Measurements from ENCODE around the gene PHACTR3. TPM values are rescaled to one million over a fixed set of nuclear protein-coding genes. Genes with fewer than 3 reads are reported as not detected.

Gene PHACTR3
- total RNA-seq, 2 donors from 2014 or later = 0.13 TPM; not detected in 1

GRCh38 chr20:59623133-59623532 is 18.8 kb downstream of the PHACTR3 start:
- no peak for DNase-seq
- H3K27ac Mint-ChIP-seq = no peak overlapping the region
- Histone ChIP-seq H3K4me3 (ENCODE audit: low read length) (no peak overlapping the region), H3K36me3 (ENCODE audit: control insufficient read depth, insufficient read depth, low read length) (no peaks in the 10 kb centered on the region), H3K27ac (ENCODE audit: low read depth, low read length) (no peak overlapping the region), H3K27me3 (ENCODE audit: control insufficient read depth, insufficient read depth, low read length, poor library complexity, severe bottlenecking) (no peaks in the 10 kb centered on the region), H3K4me1 (ENCODE audit: control insufficient read depth, insufficient read depth, low read length) (no peaks in the 10 kb centered on the region), H3K9ac (ENCODE audit: extremely low read depth, low read length, poor library complexity, severe bottlenecking) (no peak overlapping the region), H3K9me3 (ENCODE audit: control insufficient read depth, low read length) (peaks cover 12% of the 10 kb centered on the region)
- WGBS, 2 experiments (ENCODE audit: insufficient coverage in 1 of 2, insufficient read length in 1 of 2) = 84 to 96% methylated on average over 7 to 13 of the region's 13 CpGs
- H3K36me3 Mint-ChIP-seq (ENCODE audit: low read depth) = no peaks in the 10 kb centered on the region
- TF ChIP-seq CTCF (conservative IDR thresholded peaks at IDR 0.05) = no peak
- H3K4me3 Mint-ChIP-seq = no peak overlapping the region
- no peaks in the 10 kb centered on the region for H3K4me1 Mint-ChIP-seq
- peaks cover 36% of the 10 kb centered on the region for H3K27me3 Mint-ChIP-seq (ENCODE audit: insufficient read depth)
- peaks cover 2% of the 10 kb centered on the region for H3K9me3 Mint-ChIP-seq

- H3K4me1 ChIP-seq (ENCODE audit: control insufficient read depth, insufficient read depth, low read length) = no peaks in the 10 kb centered on the region
- no peaks in the 10 kb centered on the region for H3K27me3 ChIP-seq (ENCODE audit: control insufficient read depth, insufficient read depth, low read length, poor library complexity, severe bottlenecking)
- H3K36me3 ChIP-seq (ENCODE audit: control insufficient read depth, insufficient read depth, low read length) = no peaks in the 10 kb centered on the region
- H3K27ac Mint-ChIP-seq = no peak overlapping the region
- no peaks in the 10 kb centered on the region for H3K4me1 Mint-ChIP-seq
- no peak overlapping the region for H3K4me3 ChIP-seq (ENCODE audit: low read length)
- H3K9me3 Mint-ChIP-seq = peaks cover 2% of the 10 kb centered on the region
- no peak overlapping the region for H3K9ac ChIP-seq (ENCODE audit: extremely low read depth, low read length, poor library complexity, severe bottlenecking)
- H3K4me3 Mint-ChIP-seq = no peak overlapping the region
- peaks cover 34% of the 10 kb centered on the region for H3K27me3 Mint-ChIP-seq (ENCODE audit: insufficient read depth)
- H3K9me3 ChIP-seq (ENCODE audit: control insufficient read depth, low read length) = peaks cover 12% of the 10 kb centered on the region
- TF ChIP-seq CTCF (conservative IDR thresholded peaks at IDR 0.05) = no peak
- WGBS, 2 experiments (ENCODE audit: insufficient coverage in 1 of 2, insufficient read length in 1 of 2) = 88 to 97% methylated on average over 5 to 9 of the region's 9 CpGs
- no peaks in the 10 kb centered on the region for H3K36me3 Mint-ChIP-seq (ENCODE audit: low read depth)
- no peak for DNase-seq
- no peak overlapping the region for H3K27ac ChIP-seq (ENCODE audit: low read depth, low read length)
Observed at GRCh38 chr20:59623583-59623982, 19.2 kb downstream of the PHACTR3 start.

DNA sequence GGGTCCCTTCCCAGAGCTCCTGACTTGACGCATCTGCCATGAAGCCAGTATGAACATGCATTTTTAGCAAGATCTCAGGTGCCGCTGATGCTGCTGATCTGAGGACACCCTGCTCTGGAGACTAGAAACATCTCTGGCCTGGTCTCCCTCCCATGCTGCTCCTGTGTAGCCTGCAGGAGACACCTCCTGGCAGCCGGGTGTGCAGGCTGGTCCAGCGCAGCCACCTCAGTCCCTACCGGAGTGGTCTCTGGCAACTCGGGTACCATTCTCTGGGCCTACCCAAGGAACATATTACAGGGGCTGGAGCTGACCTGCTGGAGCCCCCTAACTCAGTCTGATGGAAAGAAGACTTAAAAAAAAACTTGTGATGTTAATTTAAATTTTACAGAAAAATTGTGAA is 20.1 kb downstream of the PHACTR3 start:
- no peaks in the 10 kb centered on the region for H3K4me1 Mint-ChIP-seq
- Histone ChIP-seq H3K4me3 (ENCODE audit: low read length) (no peak overlapping the region), H3K4me1 (ENCODE audit: control insufficient read depth, insufficient read depth, low read length) (no peaks in the 10 kb centered on the region), H3K27ac (ENCODE audit: low read depth, low read length) (no peak overlapping the region), H3K36me3 (ENCODE audit: control insufficient read depth, insufficient read depth, low read length) (no peaks in the 10 kb centered on the region), H3K9ac (ENCODE audit: extremely low read depth, low read length, poor library complexity, severe bottlenecking) (no peak overlapping the region), H3K9me3 (ENCODE audit: control insufficient read depth, low read length) (peaks cover 12% of the 10 kb centered on the region), H3K27me3 (ENCODE audit: control insufficient read depth, insufficient read depth, low read length, poor library complexity, severe bottlenecking) (no peaks in the 10 kb centered on the region)
- 67 to 91% methylated on average over 1 to 6 of the region's 6 CpGs for WGBS, 2 experiments (ENCODE audit: insufficient coverage in 1 of 2, insufficient read length in 1 of 2)
- peaks cover 36% of the 10 kb centered on the region for H3K27me3 Mint-ChIP-seq (ENCODE audit: insufficient read depth)
- no peak for DNase-seq
- no peaks in the 10 kb centered on the region for H3K36me3 Mint-ChIP-seq (ENCODE audit: low read depth)
- no peak overlapping the region for H3K27ac Mint-ChIP-seq
- peaks cover 2% of the 10 kb centered on the region for H3K9me3 Mint-ChIP-seq
- no peak for TF ChIP-seq CTCF (conservative IDR thresholded peaks at IDR 0.05)
- no peak overlapping the region for H3K4me3 Mint-ChIP-seq
